Effector memory CD8-positive, alpha-beta T cell (primary cell): ENCODE results near the gene UBE2O.

Source experiments
- ATAC-seq: fragments of 150-1000 bp; cut with Tn5 transposase; replicated peaks from 2 replicates; pipeline ENCODE4 v1.10.0; 2021; ENCODE audit warnings: mild to moderate bottlenecking, moderate library complexity
- DNase-seq, 3 experiments: peaks; one replicate each; pipeline ENCODE4 v3.0.0; 2021
- H3K27ac Mint-ChIP-seq, 2 donors: one replicate each; pipeline ENCODE4 v1.8.0; 2022; ENCODE audit warnings: mild to moderate bottlenecking in 2 of 2, mixed read lengths in 2 of 2, moderate library complexity in 2 of 2
- H3K27me3 Mint-ChIP-seq, 2 donors: one replicate each; pipeline ENCODE4 v1.8.0; 2022; ENCODE audit warnings: mixed read lengths in 2 of 2
- H3K36me3 Mint-ChIP-seq: one replicate; pipeline ENCODE4 v1.8.0; 2022; ENCODE audit warnings: mild to moderate bottlenecking, moderate library complexity, mixed read lengths; ENCODE audit not compliant: insufficient read depth
- H3K4me1 Mint-ChIP-seq, 2 donors: one replicate each; pipeline ENCODE4 v1.8.0; 2022; ENCODE audit warnings: low read depth in 2 of 2, mixed read lengths in 2 of 2
- H3K4me3 Mint-ChIP-seq, 2 donors: one replicate each; pipeline ENCODE4 v1.8.0; 2022; ENCODE audit warnings: mild to moderate bottlenecking in 2 of 2, mixed read lengths in 2 of 2, moderate library complexity in 2 of 2
- H3K9me3 Mint-ChIP-seq, 2 donors: one replicate each; pipeline ENCODE4 v1.8.0; 2022; ENCODE audit warnings: mixed read lengths in 2 of 2

UBE2O gene

GRCh38 chr17:76379646-76380376 is 73.1 kb downstream of the UBE2O start:
- Mint-ChIP-seq H3K4me3 (no peak overlapping the region), H3K27ac (no peak overlapping the region), H3K36me3 (no peaks in the 10 kb centered on the region), H3K4me1 (peaks cover 3 to 4% of the 10 kb centered on the region in 2 donors), H3K9me3 (no peaks in the 10 kb centered on the region), H3K27me3 (no peaks in the 10 kb centered on the region)
- DNase-seq (no peak), ATAC-seq (no peak)

GRCh38 chr17:76379275-76379641 is 73.7 kb downstream of the UBE2O start:
- no peak for DNase-seq
- Mint-ChIP-seq H3K4me3 (no peak overlapping the region), H3K36me3 (no peaks in the 10 kb centered on the region), H3K9me3 (no peaks in the 10 kb centered on the region), H3K27ac (no peak overlapping the region), H3K4me1 (peaks cover 3 to 4% of the 10 kb centered on the region in 2 donors), H3K27me3 (no peaks in the 10 kb centered on the region)
- no peak for ATAC-seq

- Mint-ChIP-seq H3K9me3 (no peaks in the 10 kb centered on the region), H3K4me1 (peaks cover 2 to 3% of the 10 kb centered on the region in 2 donors), H3K27me3 (no peaks in the 10 kb centered on the region), H3K4me3 (no peak overlapping the region), H3K27ac (no peak overlapping the region), H3K36me3 (no peaks in the 10 kb centered on the region)
- ATAC-seq (no peak), DNase-seq (no peak)
Measured at GRCh38 chr17:76378548-76379274, 74.2 kb downstream of the UBE2O start.

GRCh38 chr17:76376318-76377133 is 76.4 kb downstream of the UBE2O start:
- Mint-ChIP-seq H3K4me1 (no peaks in the 10 kb centered on the region), H3K27ac (no peak overlapping the region), H3K27me3 (no peaks in the 10 kb centered on the region)

GRCh38 chr17:76371656-76372628 is 81.0 kb downstream of the UBE2O start:
- H3K4me3 Mint-ChIP-seq: no peak overlapping the region
- no peak for DNase-seq
- ATAC-seq: no peak
- H3K27me3 Mint-ChIP-seq: no peaks in the 10 kb centered on the region
- no peaks in the 10 kb centered on the region for H3K36me3 Mint-ChIP-seq
- H3K4me1 Mint-ChIP-seq: no peaks in the 10 kb centered on the region
- H3K27ac Mint-ChIP-seq: peak overlapping the region in 1 of 2 donors; percentile 59
- H3K9me3 Mint-ChIP-seq: no peaks in the 10 kb centered on the region

More at GRCh38 chr17:76376318-76377133, 76.4 kb downstream of the UBE2O start:
- Mint-ChIP-seq H3K9me3 (no peaks in the 10 kb centered on the region), H3K4me3 (no peak overlapping the region), H3K36me3 (no peaks in the 10 kb centered on the region)
- no peak for ATAC-seq
- DNase-seq: no peak

GRCh38 chr17:76370261-76370993 is 82.5 kb downstream of the UBE2O start:
- Mint-ChIP-seq H3K4me1 (no peaks in the 10 kb centered on the region), H3K4me3 (no peak overlapping the region), H3K27me3 (no peaks in the 10 kb centered on the region), H3K9me3 (no peaks in the 10 kb centered on the region), H3K27ac (no peak overlapping the region), H3K36me3 (no peaks in the 10 kb centered on the region)
- ATAC-seq (no peak), DNase-seq (no peak)

- H3K4me1 Mint-ChIP-seq: no peaks in the 10 kb centered on the region
- H3K36me3 Mint-ChIP-seq: no peaks in the 10 kb centered on the region
- DNase-seq (no peak), ATAC-seq (no peak)
- H3K9me3 Mint-ChIP-seq: no peaks in the 10 kb centered on the region
- H3K4me3 Mint-ChIP-seq: no peak overlapping the region
- H3K27ac Mint-ChIP-seq: no peak overlapping the region
- no peaks in the 10 kb centered on the region for H3K27me3 Mint-ChIP-seq
Measured at GRCh38 chr17:76369804-76370203, 83.1 kb downstream of the UBE2O start.

GRCh38 chr17:76369379-76369778 is 83.6 kb downstream of the UBE2O start:
- Mint-ChIP-seq H3K4me1 (no peaks in the 10 kb centered on the region), H3K36me3 (no peaks in the 10 kb centered on the region), H3K27ac (no peak overlapping the region), H3K27me3 (no peaks in the 10 kb centered on the region), H3K9me3 (no peaks in the 10 kb centered on the region), H3K4me3 (no peak overlapping the region)
- ATAC-seq (no peak), DNase-seq (no peak)

- no peaks in the 10 kb centered on the region for H3K4me1 Mint-ChIP-seq
- DNase-seq (no peak), ATAC-seq (no peak)
- no peaks in the 10 kb centered on the region for H3K36me3 Mint-ChIP-seq
- no peak overlapping the region for H3K4me3 Mint-ChIP-seq
- H3K9me3 Mint-ChIP-seq: no peaks in the 10 kb centered on the region
- no peak overlapping the region for H3K27ac Mint-ChIP-seq
- no peaks in the 10 kb centered on the region for H3K27me3 Mint-ChIP-seq
Measured at GRCh38 chr17:76368545-76368944, 84.4 kb downstream of the UBE2O start.

- DNase-seq (no peak), ATAC-seq (no peak)
- Mint-ChIP-seq H3K27me3 (no peaks in the 10 kb centered on the region), H3K27ac (no peak overlapping the region), H3K9me3 (no peaks in the 10 kb centered on the region), H3K4me1 (no peaks in the 10 kb centered on the region), H3K4me3 (no peak overlapping the region), H3K36me3 (no peaks in the 10 kb centered on the region)
Measured at GRCh38 chr17:76367642-76368041, 85.3 kb downstream of the UBE2O start.

GRCh38 chr17:76366247-76366646 is 86.7 kb downstream of the UBE2O start:
- H3K9me3 Mint-ChIP-seq: no peaks in the 10 kb centered on the region
- peaks cover 12 to 13% of the 10 kb centered on the region in 2 donors for H3K27me3 Mint-ChIP-seq
- no peaks in the 10 kb centered on the region for H3K36me3 Mint-ChIP-seq
- no peak overlapping the region for H3K4me3 Mint-ChIP-seq
- no peak overlapping the region for H3K27ac Mint-ChIP-seq
- no peaks in the 10 kb centered on the region for H3K4me1 Mint-ChIP-seq
- ATAC-seq: no peak
- DNase-seq: no peak

- H3K4me1 Mint-ChIP-seq: no peaks in the 10 kb centered on the region
Measured at GRCh38 chr17:76365256-76365903, 87.6 kb downstream of the UBE2O start.

More at GRCh38 chr17:76365256-76365903, 87.6 kb downstream of the UBE2O start:
- H3K27me3 Mint-ChIP-seq: peaks cover 14 to 15% of the 10 kb centered on the region in 2 donors
- no peak overlapping the region for H3K27ac Mint-ChIP-seq
- no peak overlapping the region for H3K4me3 Mint-ChIP-seq
- no peak for ATAC-seq
- DNase-seq: no peak
- no peaks in the 10 kb centered on the region for H3K9me3 Mint-ChIP-seq
- H3K36me3 Mint-ChIP-seq: no peaks in the 10 kb centered on the region
